ENCODE measurements around the gene YIPF5.

DNA sequence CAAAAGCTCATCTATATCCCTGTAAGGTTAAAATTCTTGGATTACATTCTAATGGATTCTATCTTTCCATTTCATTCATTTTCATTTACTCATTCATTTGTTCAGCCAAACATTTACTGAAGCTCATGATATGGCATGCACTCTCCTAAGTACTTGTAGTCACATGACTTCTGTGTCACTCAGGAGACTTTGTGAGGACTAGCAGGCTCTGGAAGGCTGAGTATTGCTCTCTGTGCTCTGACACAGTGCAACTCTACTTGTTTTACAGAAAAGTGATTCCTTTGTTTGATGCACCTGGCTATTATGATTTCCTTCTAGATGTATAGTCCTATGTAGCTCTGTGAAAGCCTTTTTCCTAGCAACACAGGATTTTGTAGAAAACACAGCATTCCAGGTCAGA is 53.0 kb downstream of the YIPF5 start:
- TF ChIP-seq POLR2A (IDR thresholded peaks at IDR 0.05): no peak
- no peak for TF ChIP-seq CTCF (IDR thresholded peaks at IDR 0.05 in 4 of 5, conservative IDR thresholded peaks at IDR 0.05 in 1 of 5)
